HG03378 (cell line): ENCODE data around the gene KTI12.
A peak's percentile ranks its signal among the peaks of the same experiment; 100 is the strongest.
"Not testable (repeated sequence)": the region's sequence is repeated elsewhere in the genome, so short reads cannot be mapped to it uniquely, and the experiment has no call there.

Source experiments
- ATAC-seq: cut with Tn5 transposase; IDR thresholded peaks from one replicate; pipeline ENCODE4 v1.9.1; 2021; ENCODE audit warnings: mild to moderate bottlenecking, moderate library complexity; ENCODE audit not compliant: unreplicated experiment

Gene KTI12

GRCh38 chr1:52041551-52042185 is 8.1 kb upstream of the KTI12 start:
- ATAC-seq = no peak

- no peak for ATAC-seq
Measured at GRCh38 chr1:52037909-52038308, 4.3 kb upstream of the KTI12 start.

GRCh38 chr1:52037402-52037814 is 3.8 kb upstream of the KTI12 start:
- no peak for ATAC-seq

- ATAC-seq = no peak
Measured at GRCh38 chr1:52034050-52034384, 407 bp upstream of the KTI12 start.

GRCh38 chr1:52032785-52033131 is 852 bp downstream of the KTI12 start:
- no peak for ATAC-seq

- ATAC-seq = no peak
Measured at GRCh38 chr1:52032124-52032784, 1.4 kb downstream of the KTI12 start.

GRCh38 chr1:52028839-52029238 is 4.8 kb downstream of the KTI12 start:
- ATAC-seq = not testable (repeated sequence)

GRCh38 chr1:52028328-52028727 is 5.3 kb downstream of the KTI12 start:
- ATAC-seq = no peak

GRCh38 chr1:52026278-52026677 is 7.3 kb downstream of the KTI12 start:
- ATAC-seq = no peak

GRCh38 chr1:52022133-52022532 is 11.5 kb downstream of the KTI12 start:
- no peak for ATAC-seq

GRCh38 chr1:52008071-52008809 is 25.4 kb downstream of the KTI12 start:
- no peak for ATAC-seq

GRCh38 chr1:52007215-52008002 is 26.2 kb downstream of the KTI12 start:
- no peak for ATAC-seq

GRCh38 chr1:52006081-52006553 is 27.5 kb downstream of the KTI12 start:
- not testable (repeated sequence) for ATAC-seq

GRCh38 chr1:52005548-52005947 is 28.1 kb downstream of the KTI12 start:
- not testable (repeated sequence) for ATAC-seq

- no peak for ATAC-seq
Measured at GRCh38 chr1:52003877-52004276, 29.7 kb downstream of the KTI12 start.

GRCh38 chr1:52002038-52002917 is 31.3 kb downstream of the KTI12 start:
- peak; percentile 67 for ATAC-seq

GRCh38 chr1:51998701-51999100 is 34.9 kb downstream of the KTI12 start:
- no peak for ATAC-seq

- no peak for ATAC-seq
Measured at GRCh38 chr1:51997974-51998382, 35.6 kb downstream of the KTI12 start.

- ATAC-seq = no peak
Measured at GRCh38 chr1:51990478-51990965, 43.1 kb downstream of the KTI12 start, which contains the start of gene RAB3B. TSS of gene RAB3B (minus strand) at chr1:51990700. CDS start at chr1:51977117, 13,583 bp downstream.
